ENCODE measurements around the gene EIF3D.

GRCh38 chr22:36578619-36579018 is 49.7 kb upstream of the EIF3D start:
- no peak for TF ChIP-seq CTCF (IDR thresholded peaks at IDR 0.05)
- no peak for TF ChIP-seq POLR2A (IDR thresholded peaks at IDR 0.05)
